K562 (cell line): Measurements from ENCODE around the gene HRC. TPM values are rescaled to one million over a fixed set of nuclear protein-coding genes. Genes with fewer than 3 reads are reported as not detected.

Experiments
- ATAC-seq: fragments of 200-7000 bp; cut with Tn5 transposase; 3 replicates; pipeline ENCODE4 v1.9.1; 2020; ENCODE audit warnings: moderate library complexity
- BruUV-seq: library from RNA; stranded (reverse); fragments of 400-500 nt; replicated peaks from 2 replicates; lab custom pipeline; 2021; lab: Mats Ljungman, UMichigan
- CTCF ChIA-PET: fragments of 300-600 bp; formaldehyde crosslinking; extraction: SDS; loops from one replicate; lab custom pipeline; 2021; ENCODE audit warnings: low intra/inter-chr PET ratio; lab: Yijun Ruan, JAX
- POLR2A ChIA-PET: fragments of 300-600, 350-650 bp; sonication (Branson Sonifier 250); formaldehyde crosslinking; extraction: SDS; loops from one replicate; lab custom pipeline; 2021; ENCODE audit warnings: antibody characterized with exemption, inconsistent platforms; lab: Yijun Ruan, JAX
- DNase-seq, 4 experiments: peaks; one replicate each; pipeline versions ENCODE4 v3.0.0 to v3.0.0-alpha.2; 2011 to 2018; ENCODE audit warnings: low spot score in 3 of 4, mixed read lengths in 3 of 4; ENCODE audit errors: extremely low read depth in 1 of 4
- FAIRE-seq: peaks from 2 replicates; lab custom pipeline; 2011; peaks lifted over from hg19 to GRCh38; lab: Jason Lieb, UNC
- H2AFZ ChIP-seq: 2 replicates; pipeline ENCODE4 v1.6.0; 2011; ENCODE audit warnings: low read depth, low read length, control low read depth, inconsistent platforms
- H3K27ac ChIP-seq: fragments of 200-600 bp; 3 replicates; pipeline ENCODE4 v1.8.0; 2011; ENCODE audit warnings: low read depth, mild to moderate bottlenecking, control low read depth, inconsistent platforms, low read length, moderate library complexity, mixed read lengths; ENCODE audit errors: extremely low read depth
- H3K27me3 ChIP-seq, 2 experiments: fragments of 300-600 bp in 1 of 2; 2 replicates in 1 of 2; 3 replicates in 1 of 2; pipeline versions ENCODE4 v1.6.0 to v1.8.0; 2011; ENCODE audit warnings: inconsistent platforms in 2 of 2, low read length in 2 of 2, mild to moderate bottlenecking in 1 of 2, mixed read lengths in 1 of 2, moderate library complexity in 1 of 2; ENCODE audit not compliant: control insufficient read depth in 2 of 2, insufficient read depth in 2 of 2
- H3K36me3 ChIP-seq: fragments of 300-600 bp; 3 replicates; pipeline ENCODE4 v1.8.0; 2011; ENCODE audit warnings: mild to moderate bottlenecking, low read length, inconsistent platforms; ENCODE audit not compliant: control insufficient read depth, insufficient read depth
- H3K4me1 ChIP-seq, 2 experiments: fragments of 200-600 bp in 1 of 2; replicated peaks in 1 of 2; 2 replicates in 1 of 2; 3 replicates in 1 of 2; pipeline versions ENCODE4 v1.5.1 to v1.8.0; 2011; ENCODE audit warnings: inconsistent platforms in 2 of 2, low read length in 2 of 2, mild to moderate bottlenecking in 1 of 2, mixed read lengths in 1 of 2, moderate library complexity in 1 of 2; ENCODE audit not compliant: control insufficient read depth in 2 of 2, insufficient read depth in 2 of 2
- H3K4me2 ChIP-seq: 2 replicates; pipeline ENCODE4 v1.6.1; 2011; ENCODE audit warnings: low read length, control low read depth, inconsistent platforms, mixed read lengths; ENCODE audit not compliant: insufficient read depth
- H3K4me3 ChIP-seq: fragments of 200-600 bp; sonication (generic), shearing (Covaris generic); 2 replicates; pipeline ENCODE4 v1.5.1; 2016; ENCODE audit warnings: control low read depth, inconsistent platforms
- H3K79me2 ChIP-seq: fragments of 200-600 bp; 3 replicates; pipeline ENCODE4 v1.8.0; 2011; ENCODE audit warnings: low read length, inconsistent platforms; ENCODE audit not compliant: control insufficient read depth, insufficient read depth
- H3K9ac ChIP-seq, 2 experiments: 2 replicates each; pipeline versions ENCODE4 v1.6.0 to v1.6.1; 2011; ENCODE audit warnings: low read depth in 2 of 2, low read length in 2 of 2, control low read depth in 1 of 2, inconsistent platforms in 1 of 2, mild to moderate bottlenecking in 1 of 2, mixed read lengths in 1 of 2; ENCODE audit not compliant: insufficient read depth in 1 of 2
- H3K9me1 ChIP-seq: one replicate; pipeline ENCODE4 v1.6.0; 2011; ENCODE audit warnings: inconsistent platforms, mild to moderate bottlenecking, low read length, moderate library complexity; ENCODE audit not compliant: control insufficient read depth, insufficient read depth
- H3K9me3 ChIP-seq: replicated peaks from 2 replicates; pipeline ENCODE4 v1.5.1; 2011; ENCODE audit warnings: low read depth, low read length, inconsistent platforms; ENCODE audit not compliant: control insufficient read depth, insufficient read depth
- H4K20me1 ChIP-seq: replicated peaks from 2 replicates; pipeline ENCODE4 v1.6.1; 2011; ENCODE audit warnings: low read length, inconsistent platforms, mixed read lengths; ENCODE audit not compliant: control insufficient read depth, insufficient read depth
- CEBPB ChIP-seq: fragments of 450-650 bp; IDR thresholded peaks from 2 replicates; pipeline ENCODE4 v1.6.1; 2016; ENCODE audit warnings: missing genetic modification characterization, missing compliant biosample characterization
- DNMT1 ChIP-seq: fragments of 450-650 bp; IDR thresholded peaks from 2 replicates; pipeline ENCODE4 v1.6.1; 2016; ENCODE audit warnings: antibody characterized with exemption, mild to moderate bottlenecking
- RBBP5 ChIP-seq: fragments of 200-600 bp; sonication (generic); IDR thresholded peaks from 2 replicates; pipeline ENCODE4 v1.6.1; 2012; ENCODE audit warnings: borderline replicate concordance, mild to moderate bottlenecking, low read length, control low read depth, inconsistent platforms; ENCODE audit not compliant: insufficient read depth, poor library complexity, severe bottlenecking
- RNF2 ChIP-seq: sonication (generic); IDR thresholded peaks from 2 replicates; pipeline ENCODE4 v1.6.1; 2016
- SPI1 ChIP-seq: IDR thresholded peaks from 2 replicates; pipeline ENCODE4 v1.6.1; 2011; ENCODE audit warnings: low read depth, low read length, control low read depth, borderline replicate concordance
- SRSF7 ChIP-seq: fragments of 200-400 bp; formaldehyde crosslinking; optimal IDR thresholded peaks from 2 replicates; pipeline ENCODE3; 2017; ENCODE audit warnings: mild to moderate bottlenecking, low read depth, low read length
- WGBS: fragments of 100-300 bp; shearing (Covaris generic); methylation state at CpG from one replicate; pipeline ENCODE4 v1.1.6; 2016; ENCODE audit warnings: low coverage, mixed read lengths; ENCODE audit not compliant: insufficient coverage; ENCODE audit errors: missing lambda C conversion rate; 5-methylcytosine and 5-hydroxymethylcytosine counted together
- in situ Hi-C: fragments of 300-500 bp; cut with MboI; formaldehyde crosslinking; loops from 4 replicates; pipeline ENCODE4 v1.15.0; 2018; ENCODE audit warnings: inconsistent platforms, mixed read lengths
- intact Hi-C: fragments of 100-400 bp; cut with micrococcal nuclease; formaldehyde crosslinking; loops from 2 replicates; pipeline ENCODE4 v1.14.2; 2022
- polyA plus RNA-seq, 8 experiments: library from polyadenylated mRNA; depleted of rRNA in 4 of 8; stranded (reverse) in 5 of 8; unstranded in 3 of 8; fragments of >200 nt; fragmentation: Nextera tagmentation in 2 of 8; fragmentation: Illumina TruSeq in 1 of 8; extraction: Ambion mirVana in 2 of 8; extraction: Trizol in 1 of 8; gene quantifications; 2 replicates each; pipeline versions ENCODE4 v1.2.1 to v1.2.3, GENCODE V29; 2011 to 2014; ENCODE audit warnings: inconsistent platforms in 1 of 8, missing spikeins in 1 of 8
- total RNA-seq, 7 experiments: library from RNA; depleted of rRNA in 6 of 7; stranded (reverse); fragments of >200 nt in 6 of 7; fragmentation: Illumina TruSeq in 2 of 7; extraction: Trizol in 2 of 7; gene quantifications; 2 replicates each; pipeline versions ENCODE4 v1.2.1 to v1.2.3, GENCODE V29; 2011 to 2021; ENCODE audit warnings: low replicate concordance in 1 of 7
- TF ChIP-seq, protein P1 (sequence below), 3 experiments: IDR thresholded peaks in 2 of 3; conservative IDR thresholded peaks in 1 of 3; 2 replicates each; pipeline ENCODE4 v1.5.1; 2011 to 2012; ENCODE audit warnings: low read length in 3 of 3, mild to moderate bottlenecking in 3 of 3, control low read depth in 2 of 3, improper control_type of control experiment in 1 of 3, inconsistent platforms in 1 of 3, low read depth in 1 of 3, mixed read lengths in 1 of 3, moderate library complexity in 1 of 3; ENCODE audit not compliant: insufficient read depth in 2 of 3

Gene HRC
- total and polyA plus RNA-seq, 9 of the 15 experiments (the other 6 are each of a cell fraction or from before 2014, with no cell fraction given): 0.66 to 18.7 (median 13.1) TPM

DNA sequence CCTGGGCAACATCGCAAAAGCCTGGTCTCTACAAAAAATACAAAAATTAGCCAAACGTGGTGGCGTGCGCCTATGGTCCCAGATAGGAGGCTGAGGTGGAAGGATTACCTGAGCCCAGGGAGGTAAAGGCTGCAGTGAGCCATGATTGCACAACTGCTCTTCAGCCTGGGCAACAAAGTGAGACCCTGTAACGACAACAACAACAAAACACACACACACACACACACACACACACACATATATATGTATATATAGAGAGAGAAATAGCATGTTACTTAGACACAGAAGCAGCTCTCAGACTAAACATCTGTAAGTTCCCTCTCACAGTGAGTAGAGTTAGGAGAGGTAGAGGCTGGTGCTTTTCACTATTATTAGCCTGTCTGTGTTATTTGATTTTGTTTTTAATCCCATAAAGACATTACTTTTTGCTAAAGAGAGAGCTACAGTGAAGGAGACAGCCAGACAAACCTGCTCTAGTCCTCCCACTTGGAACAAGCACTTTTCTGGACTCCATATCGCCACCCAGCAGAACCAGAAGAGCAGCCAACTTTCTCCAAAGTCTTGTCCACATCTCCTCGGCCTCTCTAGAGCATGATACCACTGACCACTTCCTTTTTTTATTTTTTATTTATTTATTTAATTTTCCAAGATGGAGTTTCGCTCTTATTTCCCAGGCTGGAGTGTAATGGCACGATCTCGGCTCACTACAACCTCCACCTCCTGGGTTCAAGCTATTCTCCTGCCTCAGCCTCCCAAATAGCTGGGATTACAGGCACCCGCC is 43.8 kb downstream of the HRC start:
- in situ Hi-C loops: loop anchor here (10.0 kb wide), 1 partner anchor 1223 kb away; no protein-coding TSS in a partner anchor
- Histone ChIP-seq H3K9me3 (no peaks in the 10 kb centered on the region), H3K36me3 (peaks cover 42% of the 10 kb centered on the region)
- TF ChIP-seq, protein P1, sequence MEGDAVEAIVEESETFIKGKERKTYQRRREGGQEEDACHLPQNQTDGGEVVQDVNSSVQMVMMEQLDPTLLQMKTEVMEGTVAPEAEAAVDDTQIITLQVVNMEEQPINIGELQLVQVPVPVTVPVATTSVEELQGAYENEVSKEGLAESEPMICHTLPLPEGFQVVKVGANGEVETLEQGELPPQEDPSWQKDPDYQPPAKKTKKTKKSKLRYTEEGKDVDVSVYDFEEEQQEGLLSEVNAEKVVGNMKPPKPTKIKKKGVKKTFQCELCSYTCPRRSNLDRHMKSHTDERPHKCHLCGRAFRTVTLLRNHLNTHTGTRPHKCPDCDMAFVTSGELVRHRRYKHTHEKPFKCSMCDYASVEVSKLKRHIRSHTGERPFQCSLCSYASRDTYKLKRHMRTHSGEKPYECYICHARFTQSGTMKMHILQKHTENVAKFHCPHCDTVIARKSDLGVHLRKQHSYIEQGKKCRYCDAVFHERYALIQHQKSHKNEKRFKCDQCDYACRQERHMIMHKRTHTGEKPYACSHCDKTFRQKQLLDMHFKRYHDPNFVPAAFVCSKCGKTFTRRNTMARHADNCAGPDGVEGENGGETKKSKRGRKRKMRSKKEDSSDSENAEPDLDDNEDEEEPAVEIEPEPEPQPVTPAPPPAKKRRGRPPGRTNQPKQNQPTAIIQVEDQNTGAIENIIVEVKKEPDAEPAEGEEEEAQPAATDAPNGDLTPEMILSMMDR (IDR thresholded peaks at IDR 0.05 in 2 of 3, conservative IDR thresholded peaks at IDR 0.05 in 1 of 3; ENCODE audit: insufficient read depth in 2 of 3, low read depth in 1 of 3, low read length in 3 of 3): 0 out of 6 replicates have a peak, but pooled peaks of 1 of the 3 experiments have one; percentile 5
- TF ChIP-seq SPI1 (peak; percentile 84), RNF2 (no peak), RBBP5 (no peak), DNMT1 (no peak), SRSF7 (no peak), CEBPB (peak; percentile 74)
- TF ChIP-seq, all 486 proteins: peak for 3
- BruUV-seq: no TSS peak
- Histone ChIP-seq H3K9me1 (peaks cover 6% of the 10 kb centered on the region), H3K27me3 (no peaks in the 10 kb centered on the region), H3K4me2 (no peak overlapping the region), H3K4me3 (no peak overlapping the region), H3K9ac (no peak overlapping the region; a peak in 2 of 4 replicates), H3K4me1 (peaks cover 33 to 64% of the 10 kb centered on the region in 2 experiments), H3K79me2 (peaks cover 13% of the 10 kb centered on the region), H2AFZ (no peak overlapping the region), H4K20me1 (peaks cover 7% of the 10 kb centered on the region), H3K27ac (no peak overlapping the region)
- intact Hi-C loops: no loop called here
- POLR2A ChIA-PET: interaction anchor here (1.1 to 1.2 kb wide), 2 partner anchors 14 to 39 kb away, joined by 3 to 4 read pairs; no protein-coding TSS in a partner anchor
- DNase-seq (no peak), ATAC-seq (no peak), FAIRE-seq (peak; percentile 49)
- CTCF ChIA-PET: interaction anchor here (0.6 to 0.8 kb wide), 2 partner anchors 37 to 792 kb away, joined by 3 read pairs; no protein-coding TSS in a partner anchor
- WGBS: 67% methylated on average over 11 of the region's 11 CpGs
